ENCODE data around the gene CDC23. TPM values are rescaled to one million over a fixed set of nuclear protein-coding genes. Genes with fewer than 3 reads are reported as not detected.

The CDC23 gene
- total RNA-seq, 1 donor from 2014 or later = 34.2 TPM

DNA sequence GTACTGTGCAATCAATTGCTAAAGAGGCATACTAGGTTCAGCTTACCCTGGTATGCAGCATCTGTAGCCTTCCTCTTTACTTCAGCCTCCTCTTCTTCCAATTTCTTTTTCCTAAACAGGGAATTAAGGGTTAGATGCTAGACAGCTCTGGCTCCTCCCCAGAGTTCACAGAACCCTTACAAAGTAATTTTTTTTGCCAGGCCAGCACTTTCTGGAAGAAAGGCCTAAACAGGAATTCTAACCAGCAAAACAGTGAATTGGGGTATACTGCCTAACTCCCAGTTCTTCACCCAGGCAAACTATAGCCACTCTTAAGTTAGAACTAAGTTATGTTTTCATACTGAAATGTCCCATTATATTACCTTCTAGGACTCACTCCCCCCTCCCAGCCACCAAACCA is 42.8 kb downstream of the CDC23 start:
- no peak for TF ChIP-seq EZH2 (IDR thresholded peaks at IDR 0.05; ENCODE audit: insufficient read depth, low read length)
- TF ChIP-seq, protein P1, sequence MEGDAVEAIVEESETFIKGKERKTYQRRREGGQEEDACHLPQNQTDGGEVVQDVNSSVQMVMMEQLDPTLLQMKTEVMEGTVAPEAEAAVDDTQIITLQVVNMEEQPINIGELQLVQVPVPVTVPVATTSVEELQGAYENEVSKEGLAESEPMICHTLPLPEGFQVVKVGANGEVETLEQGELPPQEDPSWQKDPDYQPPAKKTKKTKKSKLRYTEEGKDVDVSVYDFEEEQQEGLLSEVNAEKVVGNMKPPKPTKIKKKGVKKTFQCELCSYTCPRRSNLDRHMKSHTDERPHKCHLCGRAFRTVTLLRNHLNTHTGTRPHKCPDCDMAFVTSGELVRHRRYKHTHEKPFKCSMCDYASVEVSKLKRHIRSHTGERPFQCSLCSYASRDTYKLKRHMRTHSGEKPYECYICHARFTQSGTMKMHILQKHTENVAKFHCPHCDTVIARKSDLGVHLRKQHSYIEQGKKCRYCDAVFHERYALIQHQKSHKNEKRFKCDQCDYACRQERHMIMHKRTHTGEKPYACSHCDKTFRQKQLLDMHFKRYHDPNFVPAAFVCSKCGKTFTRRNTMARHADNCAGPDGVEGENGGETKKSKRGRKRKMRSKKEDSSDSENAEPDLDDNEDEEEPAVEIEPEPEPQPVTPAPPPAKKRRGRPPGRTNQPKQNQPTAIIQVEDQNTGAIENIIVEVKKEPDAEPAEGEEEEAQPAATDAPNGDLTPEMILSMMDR (IDR thresholded peaks at IDR 0.05; ENCODE audit: insufficient read depth, low read depth, low read length) = no peak
- Histone ChIP-seq H4K20me1 (ENCODE audit: insufficient read depth, low read length) (peaks cover 15% of the 10 kb centered on the region), H3K27ac (ENCODE audit: low read depth, low read length) (no peak overlapping the region), H2AFZ (ENCODE audit: low read depth, low read length) (no peak overlapping the region), H3K9ac (ENCODE audit: low read length) (no peak overlapping the region), H3K36me3 (ENCODE audit: insufficient read depth, low read length) (peaks cover 71% of the 10 kb centered on the region), H3K79me2 (ENCODE audit: insufficient read depth, low read length) (peaks cover 18% of the 10 kb centered on the region), H3K9me3 (ENCODE audit: insufficient read depth, low read depth, low read length) (no peaks in the 10 kb centered on the region), H3K4me3 (ENCODE audit: insufficient read depth, low read depth, low read length) (no peak overlapping the region), H3K4me1 (ENCODE audit: insufficient read depth, low read length) (no peaks in the 10 kb centered on the region), H3K4me2 (ENCODE audit: low read length) (no peak overlapping the region), H3K27me3 (ENCODE audit: insufficient read depth, low read length) (no peaks in the 10 kb centered on the region)
- Mint-ChIP-seq H3K9me3 (ENCODE audit: unreplicated experiment) (no peaks in the 10 kb centered on the region), H3K4me1 (ENCODE audit: low read depth, unreplicated experiment) (no peaks in the 10 kb centered on the region), H3K4me3 (ENCODE audit: unreplicated experiment) (no peak overlapping the region), H3K36me3 (ENCODE audit: low read depth, unreplicated experiment) (peaks cover 15% of the 10 kb centered on the region), H3K27ac (ENCODE audit: unreplicated experiment) (no peak overlapping the region), H3K27me3 (ENCODE audit: low read depth, unreplicated experiment) (no peaks in the 10 kb centered on the region)
- DNase-seq (ENCODE audit: low read depth) (no peak), FAIRE-seq (no peak)

DNA sequence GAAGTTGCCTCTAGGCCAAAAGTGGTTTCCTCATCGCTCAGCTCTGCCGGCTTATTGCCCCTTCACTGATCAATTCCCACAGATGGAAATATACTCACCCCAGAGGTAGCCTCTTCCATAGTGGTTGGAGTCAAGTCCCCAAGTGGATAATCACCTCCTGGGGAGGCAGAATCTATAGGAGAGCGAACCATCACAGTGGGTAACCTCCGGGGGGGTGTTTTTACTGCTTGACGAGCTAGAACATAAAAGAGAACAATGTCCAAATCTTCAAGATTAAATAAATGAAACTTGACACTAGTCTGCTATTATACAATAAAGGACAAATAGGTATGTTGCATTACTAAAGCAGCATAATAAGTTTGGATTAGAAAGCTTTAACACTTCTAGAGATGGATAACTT is 44.0 kb downstream of the CDC23 start:
- H3K4me3 Mint-ChIP-seq (ENCODE audit: unreplicated experiment) = no peak overlapping the region
- H2AFZ ChIP-seq (ENCODE audit: low read depth, low read length) = no peak overlapping the region
- no peak overlapping the region for H3K9ac ChIP-seq (ENCODE audit: low read length)
- DNase-seq (ENCODE audit: low read depth) (no peak), FAIRE-seq (no peak)
- no peaks in the 10 kb centered on the region for H3K27me3 ChIP-seq (ENCODE audit: insufficient read depth, low read length)
- H3K27me3 Mint-ChIP-seq (ENCODE audit: low read depth, unreplicated experiment) = no peaks in the 10 kb centered on the region
- no peaks in the 10 kb centered on the region for H3K4me1 ChIP-seq (ENCODE audit: insufficient read depth, low read length)
- no peaks in the 10 kb centered on the region for H3K9me3 Mint-ChIP-seq (ENCODE audit: unreplicated experiment)
- no peaks in the 10 kb centered on the region for H3K4me1 Mint-ChIP-seq (ENCODE audit: low read depth, unreplicated experiment)
- H3K36me3 ChIP-seq (ENCODE audit: insufficient read depth, low read length) = peaks cover 79% of the 10 kb centered on the region
- H3K9me3 ChIP-seq (ENCODE audit: insufficient read depth, low read depth, low read length) = no peaks in the 10 kb centered on the region
- H3K4me2 ChIP-seq (ENCODE audit: low read length) = no peak overlapping the region
- TF ChIP-seq EZH2 (IDR thresholded peaks at IDR 0.05; ENCODE audit: insufficient read depth, low read length) = no peak
- TF ChIP-seq, protein P1 (IDR thresholded peaks at IDR 0.05; ENCODE audit: insufficient read depth, low read depth, low read length) = no peak
- no peak overlapping the region for H3K27ac Mint-ChIP-seq (ENCODE audit: unreplicated experiment)
- no peak overlapping the region for H3K4me3 ChIP-seq (ENCODE audit: insufficient read depth, low read depth, low read length)
- peaks cover 8% of the 10 kb centered on the region for H3K79me2 ChIP-seq (ENCODE audit: insufficient read depth, low read length)
- H3K27ac ChIP-seq (ENCODE audit: low read depth, low read length) = no peak overlapping the region
- H4K20me1 ChIP-seq (ENCODE audit: insufficient read depth, low read length) = peaks cover 19% of the 10 kb centered on the region
- H3K36me3 Mint-ChIP-seq (ENCODE audit: low read depth, unreplicated experiment) = peaks cover 18% of the 10 kb centered on the region

DNA sequence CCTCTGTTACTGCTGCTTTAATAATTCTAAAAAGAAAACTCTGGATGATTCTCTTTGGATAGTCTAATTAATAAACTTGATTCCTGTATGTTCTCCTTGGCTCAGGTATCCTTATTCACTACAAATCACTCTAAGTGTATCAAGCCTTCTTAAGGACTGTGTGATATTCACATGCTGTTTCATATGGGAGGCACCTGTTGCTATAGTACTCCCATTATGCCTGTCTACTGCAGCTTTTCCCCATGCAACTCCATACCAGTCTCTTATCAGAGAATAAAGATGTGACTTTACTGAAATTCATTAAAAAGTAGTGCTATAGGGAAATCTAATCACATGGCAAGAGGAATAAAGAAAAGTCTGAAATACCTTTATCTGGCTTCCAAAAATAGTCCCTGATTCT is 49.4 kb downstream of the CDC23 start:
- peak; percentile 34 for FAIRE-seq
- H3K27me3 Mint-ChIP-seq (ENCODE audit: low read depth, unreplicated experiment) = no peaks in the 10 kb centered on the region
- Histone ChIP-seq H4K20me1 (ENCODE audit: insufficient read depth, low read length) (peaks cover 15% of the 10 kb centered on the region), H3K4me3 (ENCODE audit: insufficient read depth, low read depth, low read length) (no peak overlapping the region), H3K36me3 (ENCODE audit: insufficient read depth, low read length) (peaks cover 95% of the 10 kb centered on the region), H3K4me2 (ENCODE audit: low read length) (no peak overlapping the region), H3K4me1 (ENCODE audit: insufficient read depth, low read length) (no peaks in the 10 kb centered on the region), H3K27me3 (ENCODE audit: insufficient read depth, low read length) (no peaks in the 10 kb centered on the region), H2AFZ (ENCODE audit: low read depth, low read length) (no peak overlapping the region), H3K79me2 (ENCODE audit: insufficient read depth, low read length) (no peaks in the 10 kb centered on the region), H3K9ac (ENCODE audit: low read length) (no peak overlapping the region), H3K27ac (ENCODE audit: low read depth, low read length) (no peak overlapping the region), H3K9me3 (ENCODE audit: insufficient read depth, low read depth, low read length) (no peaks in the 10 kb centered on the region)
- H3K36me3 Mint-ChIP-seq (ENCODE audit: low read depth, unreplicated experiment) = peaks cover 24% of the 10 kb centered on the region
- DNase-seq (ENCODE audit: low read depth) = no peak
- H3K4me1 Mint-ChIP-seq (ENCODE audit: low read depth, unreplicated experiment) = no peaks in the 10 kb centered on the region
- no peak overlapping the region for H3K27ac Mint-ChIP-seq (ENCODE audit: unreplicated experiment)
- H3K4me3 Mint-ChIP-seq (ENCODE audit: unreplicated experiment) = no peak overlapping the region
- TF ChIP-seq, protein P1 (IDR thresholded peaks at IDR 0.05; ENCODE audit: insufficient read depth, low read depth, low read length) = no peak
- no peak for TF ChIP-seq EZH2 (IDR thresholded peaks at IDR 0.05; ENCODE audit: insufficient read depth, low read length)
- no peaks in the 10 kb centered on the region for H3K9me3 Mint-ChIP-seq (ENCODE audit: unreplicated experiment)

All from astrocyte (in vitro differentiated cells and primary cell).